ENCODE data around the gene PPP1R1A.

- no peak for TF ChIP-seq CTCF (IDR thresholded peaks at IDR 0.05)
- no peak for TF ChIP-seq POLR2A (IDR thresholded peaks at IDR 0.05)
- TF ChIP-seq POLR2AphosphoS5 (IDR thresholded peaks at IDR 0.05): no peak
Measured at GRCh38 chr12:54605138-54605970, 16.9 kb upstream of the PPP1R1A start.

All from prostate gland (tissue), 2 donors.